Measurements from ENCODE around the gene TLE5. TPM values are rescaled to one million over a fixed set of nuclear protein-coding genes. Genes with fewer than 3 reads are reported as not detected.

TLE5 gene
- total and polyA plus RNA-seq, 2 donors (not counting 3 experiments of a cell fraction or from before 2014, with no cell fraction given), result 393 to 574 TPM

DNA sequence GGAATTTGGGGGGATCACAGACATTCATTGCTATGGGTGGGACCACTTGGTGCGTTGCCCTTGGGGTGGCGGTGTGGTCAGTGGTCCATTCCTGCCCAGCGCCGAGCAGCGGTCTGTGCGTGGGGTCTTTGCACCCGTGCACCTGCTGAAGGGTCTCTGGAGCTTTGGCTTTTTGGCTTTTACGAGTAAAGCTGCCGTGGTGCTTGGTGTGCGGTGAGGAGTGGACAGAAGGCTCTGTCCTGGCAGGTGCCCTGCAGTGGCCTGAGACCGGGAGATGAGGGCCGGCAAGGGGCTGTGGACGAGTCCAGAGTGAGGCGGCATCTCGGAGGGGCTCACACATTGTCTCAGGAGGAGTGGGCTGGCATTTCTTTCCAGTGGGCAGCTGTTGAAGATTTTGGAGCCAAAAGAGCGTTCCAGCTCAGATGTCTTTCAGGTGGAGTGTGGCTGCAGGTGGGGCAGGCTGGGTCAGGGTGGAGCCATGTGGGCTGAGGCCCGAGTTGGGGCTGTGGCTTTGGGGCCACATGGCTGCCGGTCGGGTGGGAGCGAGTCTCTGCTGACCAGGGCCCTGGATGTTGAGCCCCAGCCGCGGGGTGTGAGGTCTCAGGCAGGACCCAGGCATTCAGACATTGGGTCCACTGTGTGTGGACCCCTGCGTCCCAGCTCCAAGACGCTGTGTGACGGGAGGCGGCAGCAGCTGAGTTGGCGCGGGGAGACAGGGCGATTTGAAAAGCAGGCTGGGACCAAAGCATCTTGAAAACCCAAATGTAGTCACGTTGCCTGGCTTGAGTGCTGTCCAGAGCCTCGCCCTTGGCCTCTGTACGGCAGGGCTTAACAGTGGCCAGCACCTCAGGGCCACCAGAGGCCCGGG is 43.6 kb upstream of the TLE5 start:
- Histone ChIP-seq H3K9ac (replicated peaks; ENCODE audit: extremely low read depth, insufficient read depth, low read length) (no peak overlapping the region), H3K27me3 (ENCODE audit: control insufficient read depth in 2 of 2, insufficient read depth in 2 of 2, low read length in 2 of 2) (no peaks in the 10 kb centered on the region), H3K9me3 (replicated peaks; ENCODE audit: control insufficient read depth, insufficient read depth, low read length) (no peaks in the 10 kb centered on the region), H2AFZ (ENCODE audit: low read depth, low read length) (no peak overlapping the region), H4K20me1 (replicated peaks; ENCODE audit: control insufficient read depth, extremely low read depth, insufficient read depth, low read length) (no peaks in the 10 kb centered on the region), H3K4me1 (ENCODE audit: control insufficient read depth, extremely low read depth, insufficient read depth, low read length) (no peaks in the 10 kb centered on the region), H3K9me1 (replicated peaks; ENCODE audit: control insufficient read depth, extremely low read depth, insufficient read depth, low read length) (no peaks in the 10 kb centered on the region), H3K4me3 (replicated peaks in 1 of 3; ENCODE audit: insufficient read depth in 1 of 3, low read depth in 1 of 3, low read length in 3 of 3) (no peak overlapping the region), H3K79me2 (ENCODE audit: control insufficient read depth, insufficient read depth, low read length) (peaks cover 89% of the 10 kb centered on the region), H3K36me3 (ENCODE audit: control insufficient read depth in 2 of 2, extremely low read depth in 1 of 2, insufficient read depth in 2 of 2, low read length in 2 of 2) (peaks cover 0 to 2% of the 10 kb centered on the region in 2 experiments), H3K4me2 (ENCODE audit: insufficient read depth, low read length) (no peak overlapping the region), H3K27ac (ENCODE audit: insufficient read depth, low read depth, low read length) (no peak overlapping the region)
- DNase-seq (ENCODE audit: low read depth, low spot score), result no peak
- FAIRE-seq, result no peak
- no TSS peak for BruUV-seq (replicated peaks)
- no peak for TF ChIP-seq MYC (IDR thresholded peaks at IDR 0.05; ENCODE audit: low read depth, low read length)
- TF ChIP-seq EZH2 (IDR thresholded peaks at IDR 0.05; ENCODE audit: borderline replicate concordance, low read depth, low read length, severe bottlenecking), result no peak
- no peak for TF ChIP-seq GATA2 (IDR thresholded peaks at IDR 0.05; ENCODE audit: insufficient read depth, insufficient read length, low read depth, low read length)
- TF ChIP-seq, protein P1, sequence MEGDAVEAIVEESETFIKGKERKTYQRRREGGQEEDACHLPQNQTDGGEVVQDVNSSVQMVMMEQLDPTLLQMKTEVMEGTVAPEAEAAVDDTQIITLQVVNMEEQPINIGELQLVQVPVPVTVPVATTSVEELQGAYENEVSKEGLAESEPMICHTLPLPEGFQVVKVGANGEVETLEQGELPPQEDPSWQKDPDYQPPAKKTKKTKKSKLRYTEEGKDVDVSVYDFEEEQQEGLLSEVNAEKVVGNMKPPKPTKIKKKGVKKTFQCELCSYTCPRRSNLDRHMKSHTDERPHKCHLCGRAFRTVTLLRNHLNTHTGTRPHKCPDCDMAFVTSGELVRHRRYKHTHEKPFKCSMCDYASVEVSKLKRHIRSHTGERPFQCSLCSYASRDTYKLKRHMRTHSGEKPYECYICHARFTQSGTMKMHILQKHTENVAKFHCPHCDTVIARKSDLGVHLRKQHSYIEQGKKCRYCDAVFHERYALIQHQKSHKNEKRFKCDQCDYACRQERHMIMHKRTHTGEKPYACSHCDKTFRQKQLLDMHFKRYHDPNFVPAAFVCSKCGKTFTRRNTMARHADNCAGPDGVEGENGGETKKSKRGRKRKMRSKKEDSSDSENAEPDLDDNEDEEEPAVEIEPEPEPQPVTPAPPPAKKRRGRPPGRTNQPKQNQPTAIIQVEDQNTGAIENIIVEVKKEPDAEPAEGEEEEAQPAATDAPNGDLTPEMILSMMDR (IDR thresholded peaks at IDR 0.05; ENCODE audit: extremely low read depth in 1 of 2, insufficient read depth in 1 of 2, low read depth in 1 of 2, low read length in 2 of 2), result no peak
- no peak for TF ChIP-seq JUN (IDR thresholded peaks at IDR 0.05; ENCODE audit: borderline replicate concordance, insufficient read depth, insufficient read length, low read depth)
- TF ChIP-seq POLR2AphosphoS5 (IDR thresholded peaks at IDR 0.05; ENCODE audit: insufficient read depth, low read depth, low read length), result no peak
- no peak for TF ChIP-seq POLR2A (IDR thresholded peaks at IDR 0.05; ENCODE audit: low read depth, low read length)
- TF ChIP-seq FOS (IDR thresholded peaks at IDR 0.05; ENCODE audit: borderline replicate concordance, insufficient read depth, low read length), result no peak
- TF ChIP-seq, protein P2, sequence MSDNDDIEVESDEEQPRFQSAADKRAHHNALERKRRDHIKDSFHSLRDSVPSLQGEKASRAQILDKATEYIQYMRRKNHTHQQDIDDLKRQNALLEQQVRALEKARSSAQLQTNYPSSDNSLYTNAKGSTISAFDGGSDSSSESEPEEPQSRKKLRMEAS (IDR thresholded peaks at IDR 0.05; ENCODE audit: insufficient read depth, insufficient read length), result no peak
- dilution Hi-C loops (cut with MboI; ENCODE audit: extremely low pct_ligation_motif_present, low sequenced_read_pairs) (no loop called here), intact Hi-C loops (cut with micrococcal nuclease) (no loop called here)
- CTCF ChIA-PET, result interaction anchor here (1.4 to 6.5 kb wide), 6 partner anchors 16 to 154 kb away, joined by 3 to 200 read pairs (median 54); no protein-coding TSS in a partner anchor
- POLR2A ChIA-PET, result no interaction called here

Measured in endothelial cell of umbilical vein (primary cell).